NB4 (cell line): Measurements from ENCODE around the gene ZKSCAN8.

ENCODE experiments used
- DNase-seq: peaks from one replicate; pipeline ENCODE4 v3.0.0; 2010; ENCODE audit warnings: low read depth
- H3K4me3 ChIP-seq: one replicate; pipeline ENCODE4 v1.5.1; 2011; ENCODE audit warnings: mild to moderate bottlenecking, low read depth, low read length, moderate library complexity
- MYC ChIP-seq: IDR thresholded peaks from 2 replicates; pipeline ENCODE4 v1.6.1; 2011; ENCODE audit warnings: low read depth, low read length
- POLR2A ChIP-seq: IDR thresholded peaks from 2 replicates; pipeline ENCODE4 v1.6.1; 2011; ENCODE audit warnings: mild to moderate bottlenecking; ENCODE audit not compliant: insufficient read length; ENCODE audit errors: extremely low read depth
- TF ChIP-seq, protein P1 (sequence below): IDR thresholded peaks from 2 replicates; pipeline ENCODE4 v1.6.1; 2011; ENCODE audit warnings: low read depth, low read length
- TF ChIP-seq, protein P2 (sequence below): IDR thresholded peaks from one replicate; pipeline ENCODE4 v1.5.1; 2012; ENCODE audit warnings: low read depth, low read length

Gene ZKSCAN8

DNA sequence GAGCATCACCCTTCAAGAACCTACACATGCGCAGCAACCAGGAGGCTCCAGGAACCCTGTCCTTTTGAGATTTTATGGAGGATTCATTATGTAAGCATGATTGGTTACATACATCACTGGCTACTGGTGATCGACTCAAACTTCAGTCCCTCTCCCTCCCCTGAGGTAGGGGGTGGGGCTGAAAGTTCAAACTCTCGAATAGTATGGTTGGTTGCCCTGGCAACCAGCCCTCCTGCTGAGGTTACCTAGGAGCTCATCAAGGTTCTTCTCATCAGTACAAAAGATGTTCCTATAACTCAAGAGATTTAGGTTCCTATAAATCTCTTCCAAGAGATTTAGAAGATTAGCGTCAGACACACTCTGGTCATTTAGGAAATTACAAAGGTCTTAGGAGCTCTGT, 61.5 kb downstream of the ZKSCAN8 start:
- no peak for DNase-seq
- H3K4me3 ChIP-seq = no peak overlapping the region
- TF ChIP-seq, protein P1, sequence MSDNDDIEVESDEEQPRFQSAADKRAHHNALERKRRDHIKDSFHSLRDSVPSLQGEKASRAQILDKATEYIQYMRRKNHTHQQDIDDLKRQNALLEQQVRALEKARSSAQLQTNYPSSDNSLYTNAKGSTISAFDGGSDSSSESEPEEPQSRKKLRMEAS = no peak
- TF ChIP-seq, protein P2, sequence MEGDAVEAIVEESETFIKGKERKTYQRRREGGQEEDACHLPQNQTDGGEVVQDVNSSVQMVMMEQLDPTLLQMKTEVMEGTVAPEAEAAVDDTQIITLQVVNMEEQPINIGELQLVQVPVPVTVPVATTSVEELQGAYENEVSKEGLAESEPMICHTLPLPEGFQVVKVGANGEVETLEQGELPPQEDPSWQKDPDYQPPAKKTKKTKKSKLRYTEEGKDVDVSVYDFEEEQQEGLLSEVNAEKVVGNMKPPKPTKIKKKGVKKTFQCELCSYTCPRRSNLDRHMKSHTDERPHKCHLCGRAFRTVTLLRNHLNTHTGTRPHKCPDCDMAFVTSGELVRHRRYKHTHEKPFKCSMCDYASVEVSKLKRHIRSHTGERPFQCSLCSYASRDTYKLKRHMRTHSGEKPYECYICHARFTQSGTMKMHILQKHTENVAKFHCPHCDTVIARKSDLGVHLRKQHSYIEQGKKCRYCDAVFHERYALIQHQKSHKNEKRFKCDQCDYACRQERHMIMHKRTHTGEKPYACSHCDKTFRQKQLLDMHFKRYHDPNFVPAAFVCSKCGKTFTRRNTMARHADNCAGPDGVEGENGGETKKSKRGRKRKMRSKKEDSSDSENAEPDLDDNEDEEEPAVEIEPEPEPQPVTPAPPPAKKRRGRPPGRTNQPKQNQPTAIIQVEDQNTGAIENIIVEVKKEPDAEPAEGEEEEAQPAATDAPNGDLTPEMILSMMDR = no peak
- no peak for TF ChIP-seq POLR2A
- no peak for TF ChIP-seq MYC

DNA sequence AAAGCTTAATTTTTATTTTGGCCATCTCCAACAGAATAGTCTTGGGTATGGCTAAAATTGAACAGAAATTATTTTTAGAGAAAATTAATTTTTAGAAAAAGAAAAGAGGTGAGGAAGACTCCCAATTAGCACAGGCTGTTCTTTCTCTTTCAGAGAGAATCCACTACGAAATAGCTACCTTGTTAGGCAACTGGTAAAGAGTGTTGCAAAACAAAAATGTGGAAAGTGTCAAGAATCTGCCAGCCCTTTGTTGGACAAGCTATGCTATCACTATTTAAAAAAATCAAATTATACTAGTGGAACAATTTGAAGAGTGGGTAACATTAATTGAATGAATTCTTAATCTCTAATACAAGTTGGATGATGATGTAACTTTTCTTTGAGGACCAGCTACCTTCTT, 64.2 kb downstream of the ZKSCAN8 start:
- TF ChIP-seq MYC = no peak
- no peak for TF ChIP-seq POLR2A
- TF ChIP-seq, protein P2 = no peak
- H3K4me3 ChIP-seq = no peak overlapping the region

DNA sequence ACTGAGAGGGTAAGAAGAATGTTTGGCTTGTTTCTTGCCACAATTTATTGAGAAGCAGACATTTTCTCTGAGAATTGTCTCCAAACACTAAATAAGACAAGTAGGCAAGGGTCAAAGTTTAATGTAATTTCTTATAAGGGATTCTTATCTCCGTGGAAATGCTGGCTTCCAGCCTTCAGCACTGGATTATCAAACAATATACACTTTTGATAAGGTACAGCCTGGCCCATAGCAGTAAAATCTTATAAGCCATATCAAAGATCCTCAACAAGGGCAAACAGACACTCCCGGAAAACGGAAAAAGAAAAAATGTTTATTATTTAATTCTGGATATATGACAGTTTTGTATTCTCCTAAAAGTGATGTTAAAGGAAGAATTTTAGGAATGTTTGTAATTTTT, 64.8 kb downstream of the ZKSCAN8 start:
- H3K4me3 ChIP-seq = no peak overlapping the region
- TF ChIP-seq MYC = no peak
- TF ChIP-seq, protein P1 = no peak
- TF ChIP-seq, protein P2 = no peak
- TF ChIP-seq POLR2A = no peak
- DNase-seq = no peak

More for the DNA sequence above, 64.2 kb downstream of the ZKSCAN8 start:
- no peak for DNase-seq

DNA sequence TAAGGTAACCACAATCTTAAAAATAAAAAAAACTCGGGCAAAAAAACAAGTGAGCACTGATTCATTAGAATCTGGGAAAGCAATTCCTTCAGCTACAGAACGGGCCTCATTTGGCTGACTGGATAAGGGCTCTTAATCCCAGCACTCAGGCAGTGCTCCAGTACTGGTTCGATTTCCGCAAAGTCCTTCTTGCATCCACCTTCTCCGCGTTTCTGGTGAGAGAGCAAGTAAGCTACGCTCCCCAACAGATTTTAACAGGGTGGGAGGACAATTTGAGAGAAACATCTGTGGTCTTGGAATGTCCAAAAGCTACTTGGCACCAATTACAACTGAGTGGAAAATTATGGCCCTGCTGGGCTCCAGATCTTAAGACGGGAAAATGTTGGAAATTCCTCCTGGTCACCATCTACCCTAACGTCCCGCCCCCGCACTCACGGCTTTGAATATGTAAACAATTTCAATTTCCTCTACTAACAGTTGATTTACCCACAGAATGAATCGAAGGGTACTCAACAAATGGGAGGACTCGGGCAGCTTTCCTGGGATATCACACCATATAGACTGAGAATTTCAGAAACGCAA, 65.3 kb downstream of the ZKSCAN8 start:
- H3K4me3 ChIP-seq = peak overlapping the region; percentile 42
- DNase-seq = no peak
- TF ChIP-seq MYC = no peak
- TF ChIP-seq, protein P2 = no peak
- TF ChIP-seq, protein P1 = no peak
- TF ChIP-seq POLR2A = no peak

DNA sequence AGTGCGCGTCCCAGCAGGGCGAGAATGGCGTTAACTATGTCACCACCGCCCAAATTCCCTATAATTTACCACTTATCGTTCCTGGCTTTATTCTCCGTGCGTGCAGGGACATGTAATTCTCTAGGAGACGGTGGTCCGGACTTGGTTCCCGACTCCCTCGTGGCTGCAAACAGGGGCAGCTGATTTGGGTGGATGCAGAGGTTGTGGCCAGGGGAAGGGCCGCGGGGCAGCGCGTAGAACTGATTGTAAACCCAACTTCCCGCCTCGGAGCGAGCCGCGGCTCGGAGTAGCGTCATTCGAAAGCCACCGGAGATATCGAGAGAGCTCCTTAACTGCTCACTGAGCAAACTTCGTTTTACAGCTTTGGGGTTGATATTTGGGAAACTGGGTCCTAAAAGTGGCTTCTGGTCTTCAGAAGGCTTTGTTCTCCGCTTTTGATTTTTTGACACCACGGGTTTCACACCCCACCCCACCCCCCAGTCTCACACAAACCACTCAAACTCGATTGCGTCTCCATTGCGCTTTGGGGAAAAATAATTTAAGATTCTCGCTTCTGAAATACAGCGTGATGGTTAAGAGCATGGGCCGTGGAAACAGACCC, 65.9 kb downstream of the ZKSCAN8 start:
- peak overlapping the region; percentile 42 for H3K4me3 ChIP-seq
- DNase-seq = peak; percentile 67
- TF ChIP-seq, protein P2 = no peak
- TF ChIP-seq, protein P1 = no peak
- TF ChIP-seq MYC (no peak), POLR2A (no peak)
